HepG2 (cell line): ENCODE measurements around the gene PRKAG1. TPM values are rescaled to one million over a fixed set of nuclear protein-coding genes. Genes with fewer than 3 reads are reported as not detected.
A peak's percentile ranks its signal among the peaks of the same experiment; 100 is the strongest.

ENCODE experiments used
- AHDC1 ChIP-seq: sonication (generic); formaldehyde crosslinking; IDR thresholded peaks from 2 replicates; pipeline ENCODE4 v1.5.1; 2020; ENCODE audit warnings: mild to moderate bottlenecking, missing genetic modification reagents, borderline replicate concordance
- HNRNPL ChIP-seq: fragments of 200-400 bp; formaldehyde crosslinking; IDR thresholded peaks from 2 replicates; pipeline ENCODE4 v1.6.1; 2017; ENCODE audit warnings: mild to moderate bottlenecking, low read depth, low read length
- IRX3 ChIP-seq: sonication (generic); formaldehyde crosslinking; IDR thresholded peaks from 2 replicates; pipeline ENCODE4 v1.8.1; 2023; ENCODE audit warnings: mild to moderate bottlenecking, low read depth, missing genetic modification reagents, borderline replicate concordance
- NFE2L1 ChIP-seq: sonication (generic); formaldehyde crosslinking; IDR thresholded peaks from 2 replicates; pipeline ENCODE4 v1.4.0; 2020; ENCODE audit warnings: missing genetic modification reagents, mild to moderate bottlenecking, borderline replicate concordance
- NFIB ChIP-seq: sonication (generic); formaldehyde crosslinking; IDR thresholded peaks from 2 replicates; pipeline ENCODE4 v1.9.0; 2021; ENCODE audit warnings: missing genetic modification reagents, mild to moderate bottlenecking, borderline replicate concordance
- PAX8 ChIP-seq: sonication (generic); formaldehyde crosslinking; IDR thresholded peaks from 2 replicates; pipeline ENCODE4 v1.8.0; 2022; ENCODE audit warnings: mild to moderate bottlenecking, missing genetic modification reagents, borderline replicate concordance
- REL ChIP-seq: sonication (generic); formaldehyde crosslinking; conservative IDR thresholded peaks from 2 replicates; pipeline ENCODE4 v1.8.0; 2022; ENCODE audit warnings: mild to moderate bottlenecking, missing genetic modification reagents, moderate library complexity
- SCMH1 ChIP-seq: sonication (generic); formaldehyde crosslinking; IDR thresholded peaks from 2 replicates; pipeline ENCODE4 v1.9.0; 2021; ENCODE audit warnings: missing genetic modification reagents, mild to moderate bottlenecking, borderline replicate concordance
- TFAP4 ChIP-seq: sonication (generic); IDR thresholded peaks from 2 replicates; pipeline ENCODE4 v1.6.1; 2016; ENCODE audit warnings: low read depth, borderline replicate concordance
- XRCC5 ChIP-seq: fragments of 200-400 bp; formaldehyde crosslinking; optimal IDR thresholded peaks from 2 replicates; pipeline ENCODE3; 2017; ENCODE audit warnings: mild to moderate bottlenecking, low read length
- ZBTB21 ChIP-seq: sonication (generic); formaldehyde crosslinking; IDR thresholded peaks from 2 replicates; pipeline ENCODE4 v1.4.0; 2020; ENCODE audit warnings: missing genetic modification reagents
- ZFP37 ChIP-seq: sonication (generic); formaldehyde crosslinking; IDR thresholded peaks from 2 replicates; pipeline ENCODE4 v1.4.0; 2020; ENCODE audit warnings: missing genetic modification reagents, borderline replicate concordance
- ZFP62 ChIP-seq: sonication (generic); formaldehyde crosslinking; IDR thresholded peaks from 2 replicates; pipeline ENCODE4 v1.4.0; 2020; ENCODE audit warnings: missing genetic modification reagents
- ZFP90 ChIP-seq: sonication (generic); formaldehyde crosslinking; IDR thresholded peaks from 2 replicates; pipeline ENCODE4 v1.8.0; 2022; ENCODE audit warnings: missing genetic modification reagents, mild to moderate bottlenecking, inconsistent platforms, borderline replicate concordance
- ZNF10 ChIP-seq: sonication (generic); formaldehyde crosslinking; IDR thresholded peaks from 2 replicates; pipeline ENCODE4 v1.4.0; 2020; ENCODE audit warnings: mild to moderate bottlenecking, low read depth, missing genetic modification reagents, borderline replicate concordance
- ZNF18 ChIP-seq: sonication (generic); formaldehyde crosslinking; IDR thresholded peaks from 2 replicates; pipeline ENCODE4 v1.8.0; 2022; ENCODE audit warnings: mild to moderate bottlenecking, missing genetic modification reagents; ENCODE audit not compliant: insufficient replicate concordance
- ZNF34 ChIP-seq: sonication (generic); formaldehyde crosslinking; IDR thresholded peaks from 2 replicates; pipeline ENCODE4 v1.4.0; 2020; ENCODE audit warnings: mild to moderate bottlenecking, missing genetic modification reagents, borderline replicate concordance
- ZNF414 ChIP-seq: sonication (generic); formaldehyde crosslinking; IDR thresholded peaks from 2 replicates; pipeline ENCODE4 v1.5.0; 2020; ENCODE audit warnings: missing genetic modification reagents
- ZNF598 ChIP-seq: sonication (generic); formaldehyde crosslinking; IDR thresholded peaks from 2 replicates; pipeline ENCODE4 v1.5.1; 2020; ENCODE audit warnings: mild to moderate bottlenecking, missing genetic modification reagents, borderline replicate concordance
- polyA plus RNA-seq, 8 experiments: library from polyadenylated mRNA; depleted of rRNA in 3 of 8; stranded (reverse) in 7 of 8; unstranded in 1 of 8; fragments of >200 nt; fragmentation: Illumina TruSeq in 4 of 8; extraction: Trizol in 4 of 8; gene quantifications; 2 replicates each; pipeline versions ENCODE4 v1.2.1 to v1.2.3, GENCODE V29; 2011 to 2016; ENCODE audit warnings: low read depth in 4 of 8, missing spikeins in 1 of 8, mixed read lengths in 1 of 8; ENCODE audit not compliant: insufficient read depth in 1 of 8
- total RNA-seq, 5 experiments: library from RNA; depleted of rRNA; stranded (reverse); fragments of >200 nt; fragmentation: Illumina TruSeq; extraction: Trizol; gene quantifications; 2 replicates each; pipeline ENCODE4 v1.2.3, GENCODE V29; 2016; ENCODE audit warnings: low read depth in 1 of 5

Gene PRKAG1
- total and polyA plus RNA-seq, 2 of the 13 experiments (the other 11 are each of a cell fraction or from before 2014, with no cell fraction given): 26.1 to 32.8 TPM

- no peak for TF ChIP-seq AHDC1 (CRISPR knock-in tag)
- TF ChIP-seq ZNF10: no peak
- TF ChIP-seq ZFP37 (CRISPR knock-in tag): no peak
- TF ChIP-seq ZBTB21: peak; percentile 39; the same call in 1 of the 2 replicates
- no peak for TF ChIP-seq ZNF598 (CRISPR knock-in tag)
- no peak for TF ChIP-seq ZNF414
- TF ChIP-seq XRCC5: peak; percentile 21
- no peak for TF ChIP-seq ZFP62 (CRISPR knock-in tag)
- TF ChIP-seq ZFP90 (CRISPR knock-in tag): no peak
- TF ChIP-seq HNRNPL: 0 out of 2 replicates have a peak, but pooled peaks have one; percentile 22
- TF ChIP-seq SCMH1: no peak
- no peak for TF ChIP-seq NFE2L1 (CRISPR knock-in tag)
- TF ChIP-seq IRX3 (CRISPR knock-in tag): no peak
- no peak for TF ChIP-seq PAX8
- TF ChIP-seq REL (CRISPR knock-in tag): no peak
- no peak for TF ChIP-seq NFIB (CRISPR knock-in tag)
- no peak for TF ChIP-seq ZNF34
- TF ChIP-seq TFAP4: peak; percentile 17; the same call in 1 of the 2 replicates
- TF ChIP-seq ZNF18 (CRISPR knock-in tag): no peak
Observed at GRCh38 chr12:48977290-48978281, 41.0 kb downstream of the PRKAG1 start (continued).
